Activated CD4-positive, alpha-beta T cell treated with anti-CD3 and anti-CD28 coated beads for 24 hours (primary cell): ENCODE data around the gene SRSF7.
"Not testable (repeated sequence)": the region's sequence is repeated elsewhere in the genome, so short reads cannot be mapped to it uniquely, and the experiment has no call there.

ENCODE experiments used
- DNase-seq, 2 donors: peaks; one replicate each; pipeline ENCODE4 v3.0.0-alpha.2; 2020; ENCODE audit warnings: low read depth in 2 of 2

Gene SRSF7

GRCh38 chr2:38731684-38732221, 19.4 kb downstream of the SRSF7 start:
- DNase-seq, result no peak

DNA sequence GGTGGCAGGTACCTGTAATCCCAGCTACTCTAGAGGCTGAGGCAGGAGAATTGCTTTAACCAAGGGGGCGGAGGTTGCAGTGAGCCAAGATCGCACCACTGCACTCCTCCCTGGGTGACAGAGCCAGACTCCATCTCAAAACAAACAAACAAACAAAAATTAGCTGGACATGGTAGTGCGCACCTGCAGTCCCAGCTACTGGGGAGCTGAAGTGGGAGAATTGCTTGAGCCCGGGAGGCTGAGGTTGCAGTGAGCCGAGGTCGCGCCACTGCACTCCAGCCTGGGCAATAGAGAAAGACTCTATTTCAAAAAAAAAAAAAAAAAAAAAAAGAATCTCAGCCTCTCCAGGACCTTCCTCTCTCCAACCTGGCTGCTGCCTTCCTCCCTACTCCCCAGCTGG, 20.1 kb downstream of the SRSF7 start:
- no peak for DNase-seq

- no peak for DNase-seq
Measured at GRCh38 chr2:38728694-38729093, 22.5 kb downstream of the SRSF7 start.

GRCh38 chr2:38727661-38728060, 23.5 kb downstream of the SRSF7 start:
- DNase-seq, result no peak

DNA sequence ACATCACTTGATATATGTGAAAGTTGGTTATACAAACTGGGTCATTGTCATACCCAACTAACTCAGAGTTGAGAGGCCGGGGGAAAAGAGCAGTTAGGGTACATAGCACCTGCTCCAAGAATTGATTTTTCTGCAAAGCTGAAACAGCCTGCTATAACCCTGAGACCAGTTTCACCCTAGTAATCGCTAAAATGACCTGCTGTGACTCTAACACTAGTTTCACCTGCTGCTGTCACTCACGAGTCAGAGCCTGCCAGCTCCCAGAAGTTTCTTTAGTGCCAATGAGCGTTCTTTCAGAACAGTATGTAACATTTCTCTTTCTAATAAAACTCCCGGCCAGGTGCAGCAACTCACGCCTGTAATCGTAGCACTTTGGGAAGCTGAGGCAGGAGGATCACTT, 28.0 kb downstream of the SRSF7 start:
- DNase-seq, result no peak

DNA sequence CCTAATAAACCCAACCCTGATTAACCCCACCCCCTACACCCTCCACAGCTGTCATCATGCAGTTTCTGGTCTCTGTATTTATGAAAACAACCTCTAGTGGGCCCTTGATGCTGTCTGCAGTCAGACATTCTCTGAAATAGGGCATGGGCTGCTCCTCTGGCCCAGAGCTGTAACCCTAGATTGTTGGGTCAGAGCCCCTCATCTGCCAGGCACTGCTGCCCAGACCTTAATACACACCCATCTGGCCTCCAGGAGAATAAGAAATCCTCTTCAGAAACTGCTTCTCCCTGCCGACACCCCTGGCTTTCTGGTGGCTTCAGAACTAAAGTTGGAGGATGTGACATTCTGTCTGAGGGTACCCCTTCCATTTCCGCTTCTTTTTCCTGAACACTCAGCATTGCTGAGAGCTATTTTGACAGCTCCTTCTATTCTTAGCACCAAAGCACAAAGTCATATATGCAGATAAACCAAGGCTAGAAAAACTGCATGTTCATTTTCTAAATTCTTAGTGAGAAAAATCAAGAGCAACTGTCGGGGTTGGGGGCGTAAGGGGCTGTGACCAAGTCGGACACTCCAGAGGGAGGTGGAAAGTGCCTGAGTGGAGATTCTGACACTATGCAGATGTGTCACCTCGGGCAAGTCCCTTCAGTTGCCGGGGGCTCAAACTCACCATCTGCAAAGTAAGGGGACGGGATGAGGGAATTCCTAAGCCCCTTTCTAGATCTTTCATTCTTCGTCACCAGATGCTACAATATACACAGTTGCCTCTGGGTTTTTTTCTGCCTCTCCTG, 28.7 kb downstream of the SRSF7 start:
- peak; percentile 49 to 58 for DNase-seq

- no peak for DNase-seq
Measured at GRCh38 chr2:38720613-38721241, 30.4 kb downstream of the SRSF7 start.

GRCh38 chr2:38719706-38720105, 31.5 kb downstream of the SRSF7 start:
- DNase-seq, result no peak

DNA sequence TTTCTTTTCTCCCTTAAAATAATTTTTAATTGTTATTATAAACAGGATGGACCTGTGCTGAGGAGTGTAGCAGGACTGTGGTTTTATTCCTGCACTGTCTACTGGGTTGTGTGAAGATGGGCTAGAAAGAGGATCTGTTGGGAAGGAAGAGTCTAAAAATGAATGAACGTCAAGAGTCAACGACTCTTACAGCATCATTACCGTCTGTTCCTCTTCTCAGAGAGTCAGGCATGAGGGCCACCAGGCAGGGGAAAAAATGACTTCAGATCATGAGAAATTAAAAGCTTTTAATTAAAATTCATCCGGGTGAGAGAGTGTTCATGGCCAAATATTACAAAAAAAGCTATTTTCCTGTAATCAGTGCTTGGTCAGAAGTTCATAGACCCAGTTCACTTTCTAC, 32.6 kb downstream of the SRSF7 start:
- no peak for DNase-seq

GRCh38 chr2:38716185-38716584, 35.0 kb downstream of the SRSF7 start:
- no peak for DNase-seq

DNA sequence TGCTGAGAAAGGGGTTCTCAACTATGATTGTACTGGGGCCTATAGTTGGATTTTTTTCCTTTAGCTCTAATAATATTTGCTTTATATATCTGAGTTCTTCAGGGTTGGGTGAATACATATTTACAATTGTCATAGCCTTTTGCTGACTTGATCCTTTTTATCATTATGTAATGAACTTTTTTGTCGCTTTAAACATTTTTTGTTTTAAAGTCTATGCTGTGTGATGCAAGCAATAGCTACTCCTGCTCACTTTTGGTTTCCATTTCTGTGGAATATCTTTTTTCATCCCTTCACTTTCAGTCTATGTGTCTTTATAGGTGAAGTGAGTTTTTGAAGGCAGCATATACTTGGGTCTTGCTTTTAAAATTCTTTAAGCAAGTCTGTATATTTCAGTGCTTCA, 36.2 kb downstream of the SRSF7 start:
- DNase-seq, result not testable (repeated sequence)

DNA sequence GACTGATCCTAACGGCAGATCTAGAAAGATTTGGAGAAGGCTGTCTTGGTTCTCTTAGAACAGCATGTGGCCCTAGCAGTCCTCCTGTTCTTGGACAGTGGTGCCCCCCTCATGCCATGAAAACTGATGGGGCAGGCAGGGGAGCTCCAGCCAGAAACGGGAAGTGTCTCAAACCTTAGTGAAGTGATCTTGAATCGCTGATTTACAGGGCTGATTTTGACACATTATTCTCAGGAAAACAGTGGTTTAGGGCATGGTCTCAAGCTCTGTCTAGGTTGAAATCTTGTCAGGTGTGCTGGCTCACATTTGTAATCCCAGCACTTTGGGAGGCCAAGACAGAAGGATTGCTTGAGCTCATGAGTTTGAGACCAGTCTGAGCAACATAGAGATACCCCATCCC, 37.8 kb downstream of the SRSF7 start:
- no peak for DNase-seq

- no peak for DNase-seq
Measured at GRCh38 chr2:38712871-38713270, 38.3 kb downstream of the SRSF7 start.

DNA sequence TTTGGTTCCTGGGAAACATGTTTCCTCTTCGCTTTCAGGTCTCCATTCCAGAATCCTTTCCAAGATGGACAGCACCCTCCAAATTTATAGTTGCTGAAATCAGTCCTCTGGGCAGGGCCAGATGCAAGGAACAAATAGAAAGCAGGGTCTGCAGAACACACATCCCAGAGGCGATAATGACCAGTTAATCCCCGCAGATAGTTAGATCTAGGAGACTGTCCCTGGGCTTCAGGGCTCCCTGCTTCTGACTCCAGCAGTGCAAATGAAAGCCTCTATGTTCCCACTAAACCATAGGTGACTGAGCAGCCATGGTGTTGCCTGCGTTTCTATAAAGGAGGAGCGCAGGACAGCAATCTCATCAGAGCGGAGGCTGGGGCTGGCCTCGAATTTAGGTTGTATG, 38.7 kb downstream of the SRSF7 start:
- no peak for DNase-seq

DNA sequence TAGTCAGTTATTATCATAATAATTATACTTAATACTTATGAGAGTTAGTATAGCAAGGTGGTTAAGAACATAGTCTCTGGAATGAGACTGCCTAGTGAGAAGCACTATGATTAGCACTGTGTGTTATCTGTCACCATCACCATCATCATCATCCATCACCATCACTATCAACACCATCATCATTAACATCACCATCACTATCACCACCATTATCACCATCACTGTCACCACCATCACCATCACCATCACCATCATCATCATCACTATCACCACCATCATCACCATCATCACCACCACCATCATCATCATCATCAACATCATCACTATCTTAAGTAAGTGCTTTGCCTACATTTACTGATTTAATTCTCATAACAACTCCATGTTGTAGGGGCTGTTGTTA, 39.6 kb downstream of the SRSF7 start:
- no peak for DNase-seq

- no peak for DNase-seq
Measured at GRCh38 chr2:38709567-38710194, 41.5 kb downstream of the SRSF7 start.

DNA sequence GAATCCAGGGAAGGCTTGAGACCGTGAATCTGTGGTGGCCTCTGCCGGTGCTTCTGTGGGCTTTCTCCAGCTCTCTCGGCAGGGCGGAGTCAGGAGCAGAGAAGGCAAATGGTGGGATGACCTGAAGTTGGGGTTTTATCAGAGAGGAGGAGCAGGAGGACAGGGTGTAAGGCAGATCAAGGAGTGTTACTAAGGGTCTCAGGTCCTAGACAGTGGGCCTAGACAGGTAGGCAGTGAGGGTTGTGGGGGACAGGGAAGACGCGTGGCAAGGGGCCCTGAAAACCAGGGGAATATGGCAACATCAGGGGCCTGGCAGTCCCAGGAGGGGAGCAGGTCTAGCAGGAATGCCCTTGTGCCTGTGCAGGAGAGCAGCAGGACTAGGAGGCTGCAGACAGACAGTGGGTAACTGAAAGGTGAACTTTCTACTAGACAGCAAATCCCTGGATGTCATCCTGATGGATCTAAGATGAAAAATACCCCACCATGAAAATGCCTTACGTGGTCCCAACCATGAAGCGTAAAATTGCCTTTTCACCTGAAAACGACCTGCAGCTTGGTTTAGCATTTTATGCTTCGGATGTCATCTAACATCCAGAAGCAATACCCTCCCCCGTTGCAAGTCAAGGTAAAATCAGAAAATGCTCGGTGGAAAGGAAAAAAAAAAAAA, 42.1 kb downstream of the SRSF7 start:
- DNase-seq, result no peak

DNA sequence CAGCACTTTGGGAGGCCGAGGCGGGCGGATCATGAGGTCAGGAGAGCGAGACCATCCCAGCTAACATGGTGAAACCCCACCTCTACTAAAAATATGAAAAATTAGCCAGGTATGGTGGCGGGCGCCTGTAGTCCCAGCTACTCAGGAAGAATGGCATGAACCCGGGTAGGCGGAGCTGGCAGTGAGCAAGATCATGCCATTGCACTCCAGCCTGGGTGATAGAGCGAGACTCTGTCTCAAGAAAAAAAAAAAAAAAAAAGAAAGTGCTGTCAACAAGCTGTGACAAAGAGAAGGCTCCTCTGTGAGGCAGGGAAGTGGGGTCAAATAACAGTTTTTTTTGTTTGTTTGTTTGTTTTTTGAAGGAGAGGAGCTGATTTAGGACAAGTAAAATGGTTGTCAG, 42.7 kb downstream of the SRSF7 start:
- DNase-seq, result not testable (repeated sequence)

DNA sequence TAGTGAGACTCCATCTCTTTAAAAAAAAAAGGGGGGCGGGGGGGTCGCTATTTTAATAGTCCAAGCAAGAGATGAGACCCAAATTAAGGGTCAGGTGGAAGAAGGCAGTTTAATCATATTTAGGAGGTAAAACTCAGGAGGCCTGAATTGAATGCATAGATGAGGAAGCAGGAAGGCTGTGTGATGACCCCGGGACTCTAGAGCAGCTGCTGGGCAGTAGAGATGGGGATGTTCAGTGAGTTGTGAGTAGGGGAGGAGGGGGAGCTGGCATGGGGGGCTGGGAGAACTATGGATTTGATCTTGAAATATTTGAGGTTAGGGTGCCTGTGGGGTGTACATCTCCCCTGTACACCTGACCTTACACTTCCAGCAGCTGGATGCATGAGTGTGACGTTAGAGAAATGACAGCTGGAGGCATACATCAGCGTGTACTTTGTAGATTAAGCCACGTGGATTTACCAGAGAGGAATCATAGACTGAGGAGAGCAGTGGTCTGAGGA, 44.3 kb downstream of the SRSF7 start:
- DNase-seq, result no peak

DNA sequence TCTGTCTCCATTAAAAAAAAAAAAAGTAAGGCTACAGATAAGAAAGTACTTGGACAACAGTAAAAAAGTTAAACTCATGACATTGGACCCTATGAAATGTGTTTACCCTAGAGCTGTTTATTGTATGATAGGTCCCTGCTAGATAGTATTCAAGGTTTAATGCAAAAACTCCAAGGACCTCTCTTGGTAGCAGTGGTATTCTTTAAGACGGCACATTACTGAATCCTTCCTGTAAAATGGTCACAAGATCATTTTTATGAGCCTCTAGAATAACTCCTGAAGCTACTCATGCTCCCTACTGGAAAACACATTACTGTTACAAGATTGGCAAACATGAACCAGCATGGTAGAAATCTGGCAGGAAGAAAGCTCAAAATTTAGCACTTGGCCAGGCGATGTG, 46.5 kb downstream of the SRSF7 start:
- DNase-seq, result no peak

- DNase-seq, result not testable (repeated sequence)
Measured at GRCh38 chr2:38703336-38703735, 47.8 kb downstream of the SRSF7 start.

- no peak for DNase-seq
Measured at GRCh38 chr2:38702413-38702812, 48.7 kb downstream of the SRSF7 start.
